Kidney (tissue), 14 donors: ENCODE results near the gene GINM1. TPM values are rescaled to one million over a fixed set of nuclear protein-coding genes. Genes with fewer than 3 reads are reported as not detected.
A peak's percentile ranks its signal among the peaks of the same experiment; 100 is the strongest.

Experiments
- DNase-seq, 5 donors: peaks; one replicate each; pipeline ENCODE4 v3.0.0-alpha.2; 2013 to 2020
- FAIRE-seq: peaks from 2 replicates; lab custom pipeline; 2012; peaks lifted over from hg19 to GRCh38; lab: Jason Lieb, UNC
- H3K27ac ChIP-seq, 2 donors: one replicate each; pipeline ENCODE4 v1.7.0; 2013; ENCODE audit warnings: low read depth in 2 of 2, low read length in 2 of 2, inconsistent platforms in 1 of 2
- H3K27me3 ChIP-seq: one replicate; pipeline ENCODE4 v1.7.1; 2013; ENCODE audit warnings: low read length, inconsistent platforms; ENCODE audit not compliant: control insufficient read depth, insufficient read depth
- H3K36me3 ChIP-seq, 3 donors: one replicate each; pipeline versions ENCODE4 v1.7.0 to v1.7.1; 2013; ENCODE audit warnings: low read length in 3 of 3, control low read depth in 1 of 3, inconsistent platforms in 1 of 3; ENCODE audit not compliant: insufficient read depth in 3 of 3, control insufficient read depth in 2 of 3
- H3K4me1 ChIP-seq, 3 donors: one replicate each; pipeline versions ENCODE4 v1.7.0 to v1.7.1; 2013; ENCODE audit warnings: low read length in 3 of 3, inconsistent platforms in 1 of 3, low read depth in 1 of 3; ENCODE audit not compliant: control insufficient read depth in 2 of 3, insufficient read depth in 2 of 3
- H3K4me3 ChIP-seq, 3 donors: one replicate each; pipeline versions ENCODE4 v1.7.0 to v1.8.1; 2013; ENCODE audit warnings: low read length in 3 of 3, control low read depth in 1 of 3, inconsistent platforms in 1 of 3
- H3K9ac ChIP-seq, 3 donors: one replicate each; pipeline versions ENCODE4 v1.7.0 to v1.7.1; 2013; ENCODE audit warnings: low read length in 3 of 3, control low read depth in 1 of 3, inconsistent platforms in 1 of 3
- H3K9me3 ChIP-seq, 3 donors: one replicate each; pipeline versions ENCODE4 v1.7.0 to v1.7.1; 2013; ENCODE audit warnings: low read length in 3 of 3, control low read depth in 1 of 3, inconsistent platforms in 1 of 3; ENCODE audit not compliant: control insufficient read depth in 2 of 3, insufficient read depth in 1 of 3
- intact Hi-C: fragments of 100-400 bp; cut with DNase I; formaldehyde crosslinking; loops from one replicate; pipeline ENCODE4 v1.11.1; 2022
- polyA plus RNA-seq: library from polyadenylated mRNA; stranded (reverse); fragments of 350-450 nt; fragmentation: Illumina TruSeq; extraction: RNeasy Lipid Tissue Mini Kit (QIAGEN cat#74804); gene quantifications from one replicate; pipeline ENCODE4 v1.2.3, GENCODE V29; 2014; ENCODE audit warnings: low read depth, low replicate concordance; ENCODE audit not compliant: insufficient read depth
- total RNA-seq: library from RNA; stranded (reverse); fragmentation: NEBNext Ultra II Directional; extraction: Animal tissue kit (Norgen Biotek cat#: 25700); gene quantifications from one replicate; pipeline ENCODE4 v1.2.1, GENCODE V29; 2021
- TF ChIP-seq, protein P1 (sequence below): IDR thresholded peaks from 3 replicates; pipeline ENCODE4 v1.5.1; 2012; ENCODE audit warnings: mild to moderate bottlenecking, moderate library complexity, borderline replicate concordance; ENCODE audit not compliant: insufficient read depth; ENCODE audit errors: extremely low read depth
- donor health status: control.
- donor health status: control.
- donor health status: control.
- donor health status: control.
- donor health status: control.
- donor health status: DM: yes; HTN: yes; CAD: no.
- donor health status: Normal renal cell carcinoma (clear cell type).

GINM1 gene
- total and polyA plus RNA-seq, 2 donors from 2014 or later: 58.9 to 81.7 TPM

DNA sequence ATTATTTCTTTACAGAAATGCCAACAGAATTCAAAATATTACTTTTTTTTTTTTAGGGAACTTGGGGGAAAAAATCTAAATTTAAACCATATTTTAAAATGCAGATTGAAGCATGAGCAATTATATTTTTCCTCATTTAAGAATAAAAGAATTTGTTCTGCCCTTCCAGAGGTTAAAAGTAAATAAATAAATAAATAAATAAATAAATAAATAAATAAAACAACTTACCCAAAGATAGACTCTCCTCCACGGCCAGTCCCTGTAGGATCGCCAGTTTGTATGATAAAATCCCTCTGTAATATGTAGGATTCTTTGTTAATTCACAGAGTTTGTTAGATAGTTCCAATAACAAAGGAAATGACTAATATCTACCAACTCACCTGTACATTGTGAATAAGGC is 25.0 kb upstream of the GINM1 start:
- Histone ChIP-seq H3K36me3 (peaks cover 10 to 17% (median 11%) of the 10 kb centered on the region in 3 donors), H3K27me3 (no peaks in the 10 kb centered on the region), H3K9me3 (no peaks in the 10 kb centered on the region), H3K9ac (no peak overlapping the region), H3K4me3 (no peak overlapping the region), H3K27ac (no peak overlapping the region), H3K4me1 (peaks cover 0 to 8% (median 6%) of the 10 kb centered on the region in 3 donors)
- FAIRE-seq (no peak), DNase-seq (no peak)
- intact Hi-C loops: no loop called here
- TF ChIP-seq, protein P1, sequence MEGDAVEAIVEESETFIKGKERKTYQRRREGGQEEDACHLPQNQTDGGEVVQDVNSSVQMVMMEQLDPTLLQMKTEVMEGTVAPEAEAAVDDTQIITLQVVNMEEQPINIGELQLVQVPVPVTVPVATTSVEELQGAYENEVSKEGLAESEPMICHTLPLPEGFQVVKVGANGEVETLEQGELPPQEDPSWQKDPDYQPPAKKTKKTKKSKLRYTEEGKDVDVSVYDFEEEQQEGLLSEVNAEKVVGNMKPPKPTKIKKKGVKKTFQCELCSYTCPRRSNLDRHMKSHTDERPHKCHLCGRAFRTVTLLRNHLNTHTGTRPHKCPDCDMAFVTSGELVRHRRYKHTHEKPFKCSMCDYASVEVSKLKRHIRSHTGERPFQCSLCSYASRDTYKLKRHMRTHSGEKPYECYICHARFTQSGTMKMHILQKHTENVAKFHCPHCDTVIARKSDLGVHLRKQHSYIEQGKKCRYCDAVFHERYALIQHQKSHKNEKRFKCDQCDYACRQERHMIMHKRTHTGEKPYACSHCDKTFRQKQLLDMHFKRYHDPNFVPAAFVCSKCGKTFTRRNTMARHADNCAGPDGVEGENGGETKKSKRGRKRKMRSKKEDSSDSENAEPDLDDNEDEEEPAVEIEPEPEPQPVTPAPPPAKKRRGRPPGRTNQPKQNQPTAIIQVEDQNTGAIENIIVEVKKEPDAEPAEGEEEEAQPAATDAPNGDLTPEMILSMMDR: no peak

DNA sequence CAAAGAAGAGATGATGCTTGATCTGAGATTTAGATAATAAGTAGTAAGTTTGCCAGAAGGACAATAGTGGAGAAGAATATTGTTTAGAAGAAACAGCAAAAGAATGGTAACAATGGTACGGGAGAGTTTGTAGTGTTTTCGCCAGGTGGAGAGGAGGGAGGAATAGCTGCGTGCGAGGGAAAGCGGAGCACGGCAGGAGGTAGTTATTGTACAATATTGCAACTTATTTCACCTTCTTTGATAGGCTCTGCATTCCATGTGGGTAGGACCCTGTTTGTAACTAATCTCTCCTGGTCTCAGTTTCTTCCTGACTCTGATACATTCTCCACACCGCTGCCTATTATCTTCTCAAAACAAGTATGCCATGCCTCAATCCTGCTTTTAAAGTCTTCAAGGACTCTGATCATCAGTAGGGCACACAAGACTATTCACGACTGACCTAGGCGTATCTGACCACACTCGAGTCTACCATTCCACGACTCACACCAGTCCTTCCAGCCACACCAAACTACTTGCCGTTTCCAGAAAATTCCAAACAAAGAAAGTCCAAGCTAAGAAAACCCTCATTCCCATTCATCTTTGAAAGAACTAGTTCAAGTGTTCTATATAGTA is 21.4 kb upstream of the GINM1 start:
- Histone ChIP-seq H3K9me3 (no peaks in the 10 kb centered on the region), H3K9ac (peak overlapping the region; percentile 68 to 100 (median 99)), H3K27me3 (no peaks in the 10 kb centered on the region), H3K4me1 (peaks cover 0 to 8% (median 6%) of the 10 kb centered on the region in 3 donors), H3K27ac (peak overlapping the region; percentile 93 to 97), H3K36me3 (peaks cover 0 to 3% (median 0%) of the 10 kb centered on the region in 3 donors), H3K4me3 (peak overlapping the region; percentile 82 to 100 (median 99))
- TF ChIP-seq, protein P1: no peak
- no peak for DNase-seq
- FAIRE-seq: no peak
- intact Hi-C loops: no loop called here

DNA sequence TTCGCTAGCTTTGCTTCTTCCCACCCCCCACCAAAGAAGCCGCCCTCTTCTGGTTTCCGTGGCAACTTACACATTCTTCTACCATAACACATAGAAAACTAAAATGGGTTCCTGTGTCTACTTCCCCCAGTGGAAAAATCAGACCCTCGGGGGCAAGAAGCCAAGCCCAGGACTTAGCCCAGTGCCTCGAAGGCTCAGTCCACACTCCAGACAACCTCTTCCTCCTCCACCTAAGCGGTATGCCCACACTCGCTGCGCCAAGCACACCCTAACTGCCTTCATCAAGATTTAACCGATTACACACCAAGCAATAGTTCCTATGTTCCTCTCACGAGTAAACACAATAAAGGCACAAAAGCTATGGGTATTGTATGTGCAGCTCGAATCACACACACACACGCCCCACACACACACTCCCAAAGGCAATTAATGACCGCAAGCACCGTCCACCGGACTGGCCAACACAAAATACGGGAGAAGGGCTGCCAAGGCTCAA is 20.9 kb upstream of the GINM1 start:
- Histone ChIP-seq H3K27me3 (no peaks in the 10 kb centered on the region), H3K9ac (peak overlapping the region; percentile 68 to 100 (median 99)), H3K4me1 (peaks cover 0 to 8% (median 6%) of the 10 kb centered on the region in 3 donors), H3K9me3 (no peaks in the 10 kb centered on the region), H3K4me3 (peak overlapping the region; percentile 82 to 100 (median 99)), H3K27ac (peak overlapping the region; percentile 93 to 97), H3K36me3 (peaks cover 0 to under 1% (median 0%) of the 10 kb centered on the region in 3 donors)
- FAIRE-seq (no peak), DNase-seq (peak; percentile 72 to 87 (median 78))
- TF ChIP-seq, protein P1: no peak
- intact Hi-C loops: no loop called here
